OCI-LY7 (cell line): ENCODE data around the gene CA14.

Source experiments
- CTCF ChIP-seq: fragments of 200-600 bp; sonication (generic); conservative IDR thresholded peaks from 2 replicates; pipeline ENCODE4 v1.5.1; 2014; ENCODE audit warnings: mild to moderate bottlenecking, antibody characterized with exemption, low read length, moderate library complexity, mixed read lengths
- EZH2phosphoT487 ChIP-seq: fragments of 200-600 bp; sonication (generic); IDR thresholded peaks from 2 replicates; pipeline ENCODE4 v1.6.1; 2018; ENCODE audit warnings: low read depth, borderline replicate concordance, mild to moderate bottlenecking, mixed run types, antibody characterized with exemption, low read length, moderate library complexity, mixed read lengths

- no peak for TF ChIP-seq CTCF
- no peak for TF ChIP-seq EZH2phosphoT487
Observed at GRCh38 chr1:150233359-150234308, 23.9 kb upstream of the CA14 start.
